Prostate gland (tissue), 2 donors: ENCODE measurements around the gene GPS2. TPM values are rescaled to one million over a fixed set of nuclear protein-coding genes. Genes with fewer than 3 reads are reported as not detected.

ENCODE experiments used
- DNase-seq: peaks from one replicate; pipeline ENCODE4 v3.0.0-alpha.2; 2019; ENCODE audit warnings: low spot score
- H3K27ac ChIP-seq, 2 donors: fragments of 200-600 bp; sonication (generic); 2 replicates each; pipeline ENCODE4 v1.5.1; 2017 to 2019
- H3K27me3 ChIP-seq: fragments of 200-600 bp; sonication (generic); replicated peaks from 2 replicates; pipeline ENCODE4 v1.5.1; 2019; ENCODE audit not compliant: insufficient read depth
- H3K36me3 ChIP-seq, 2 donors: fragments of 200-600 bp; sonication (generic); 1 replicate in 1 of 2; 2 replicates in 1 of 2; pipeline versions ENCODE4 v1.5.1 to v1.8.1; 2017 to 2019
- H3K4me1 ChIP-seq: fragments of 200-600 bp; sonication (generic); replicated peaks from 2 replicates; pipeline ENCODE4 v1.5.1; 2019
- H3K4me3 ChIP-seq, 2 donors: fragments of 200-600 bp; sonication (generic); 2 replicates each; pipeline ENCODE4 v1.5.1; 2017 to 2019
- H3K9me3 ChIP-seq: fragments of 200-600 bp; sonication (generic); 2 replicates; pipeline ENCODE4 v1.5.1; 2017
- POLR2A ChIP-seq: fragments of 450-650 bp; IDR thresholded peaks from one replicate; pipeline ENCODE4 v1.6.1; 2016; ENCODE audit warnings: antibody characterized with exemption, mild to moderate bottlenecking
- POLR2AphosphoS5 ChIP-seq: sonication (generic); formaldehyde crosslinking; IDR thresholded peaks from one replicate; pipeline ENCODE4 v1.6.1; 2017; ENCODE audit warnings: antibody characterized with exemption
- WGBS: methylation state at CpG from one replicate; pipeline ENCODE4 v1.1.5; 2018; 5-methylcytosine and 5-hydroxymethylcytosine counted together
- intact Hi-C: fragments of 100-400 bp; cut with DNase I; formaldehyde crosslinking; loops from one replicate; pipeline ENCODE4 v1.14.2; 2022
- small RNA-seq, 2 donors: library from RNA; depleted of rRNA; stranded (forward); fragments of <200 nt; gene quantifications; one replicate each; pipeline ENCODE3, GENCODE V24; 2016
- total RNA-seq, 2 donors: library from RNA; depleted of rRNA; stranded (reverse); fragments of >200 nt; gene quantifications; one replicate each; pipeline ENCODE4 v1.1.0, GENCODE V29; 2016
- TF ChIP-seq, protein P1 (sequence below), 4 experiments: fragments of 200-600 bp in 2 of 4; fragments of 450-650 bp in 2 of 4; sonication (generic) in 2 of 4; IDR thresholded peaks; 1 replicate in 3 of 4; 2 replicates in 1 of 4; pipeline ENCODE4 v1.5.1; 2016 to 2019; ENCODE audit warnings: antibody characterized with exemption in 4 of 4, mild to moderate bottlenecking in 2 of 4, moderate library complexity in 2 of 4

GPS2 gene
- total RNA-seq, 2 donors from 2014 or later, result 88.4 to 140 TPM

- Histone ChIP-seq H3K36me3 (no peaks in the 10 kb centered on the region), H3K27ac (no peak overlapping the region), H3K27me3 (no peaks in the 10 kb centered on the region), H3K9me3 (no peaks in the 10 kb centered on the region), H3K4me3 (no peak overlapping the region), H3K4me1 (peaks cover 9% of the 10 kb centered on the region)
- no peak for DNase-seq
- intact Hi-C loops, result no loop called here
- WGBS, result 84% methylated on average over 8 of the region's 8 CpGs
- no peak for TF ChIP-seq POLR2AphosphoS5
These were observed 35.7 kb downstream of the GPS2 start for GRCh38 chr17:7279448-7279847.

DNA sequence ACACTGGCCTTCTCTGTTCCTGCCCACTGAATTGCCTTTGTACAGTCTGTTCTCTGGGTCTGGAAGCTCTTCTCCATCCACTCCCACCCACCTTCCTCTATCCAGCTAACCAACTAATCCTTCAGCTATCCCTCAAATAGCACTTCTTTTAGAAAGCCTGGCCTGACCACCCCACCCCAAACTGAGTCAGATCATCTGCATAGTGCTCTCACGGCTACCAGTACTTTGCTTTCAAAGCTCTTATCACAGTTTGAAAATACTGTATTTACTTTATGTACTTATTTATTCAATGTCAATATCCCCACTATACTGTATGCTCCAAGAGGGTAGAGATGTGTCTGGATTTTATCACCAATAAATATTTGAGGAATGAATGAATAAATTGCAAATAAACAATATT, 48.4 kb downstream of the GPS2 start:
- peak overlapping the region in 1 of 2 donors; percentile 53 for H3K27ac ChIP-seq
- DNase-seq, result no peak
- peaks cover 15% of the 10 kb centered on the region for H3K4me1 ChIP-seq
- no peaks in the 10 kb centered on the region for H3K36me3 ChIP-seq
- intact Hi-C loops, result no loop called here
- no peaks in the 10 kb centered on the region for H3K9me3 ChIP-seq
- TF ChIP-seq POLR2A (no peak), POLR2AphosphoS5 (peak; percentile 28)
- WGBS, result 41% methylated on average over 1 of the region's 1 CpG
- no peaks in the 10 kb centered on the region for H3K27me3 ChIP-seq
- H3K4me3 ChIP-seq, result no peak overlapping the region

GRCh38 chr17:7263801-7264078, 51.4 kb downstream of the GPS2 start:
- H3K4me3 ChIP-seq, result no peak overlapping the region
- H3K4me1 ChIP-seq, result peaks cover 24% of the 10 kb centered on the region
- WGBS, result 38% methylated on average over 4 of the region's 4 CpGs
- no peak for TF ChIP-seq POLR2AphosphoS5
- TF ChIP-seq, protein P1, sequence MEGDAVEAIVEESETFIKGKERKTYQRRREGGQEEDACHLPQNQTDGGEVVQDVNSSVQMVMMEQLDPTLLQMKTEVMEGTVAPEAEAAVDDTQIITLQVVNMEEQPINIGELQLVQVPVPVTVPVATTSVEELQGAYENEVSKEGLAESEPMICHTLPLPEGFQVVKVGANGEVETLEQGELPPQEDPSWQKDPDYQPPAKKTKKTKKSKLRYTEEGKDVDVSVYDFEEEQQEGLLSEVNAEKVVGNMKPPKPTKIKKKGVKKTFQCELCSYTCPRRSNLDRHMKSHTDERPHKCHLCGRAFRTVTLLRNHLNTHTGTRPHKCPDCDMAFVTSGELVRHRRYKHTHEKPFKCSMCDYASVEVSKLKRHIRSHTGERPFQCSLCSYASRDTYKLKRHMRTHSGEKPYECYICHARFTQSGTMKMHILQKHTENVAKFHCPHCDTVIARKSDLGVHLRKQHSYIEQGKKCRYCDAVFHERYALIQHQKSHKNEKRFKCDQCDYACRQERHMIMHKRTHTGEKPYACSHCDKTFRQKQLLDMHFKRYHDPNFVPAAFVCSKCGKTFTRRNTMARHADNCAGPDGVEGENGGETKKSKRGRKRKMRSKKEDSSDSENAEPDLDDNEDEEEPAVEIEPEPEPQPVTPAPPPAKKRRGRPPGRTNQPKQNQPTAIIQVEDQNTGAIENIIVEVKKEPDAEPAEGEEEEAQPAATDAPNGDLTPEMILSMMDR (IDR thresholded peaks at IDR 0.05), result no peak
- no peak for TF ChIP-seq POLR2A
- intact Hi-C loops, result no loop called here
- no peak for DNase-seq
- no peaks in the 10 kb centered on the region for H3K27me3 ChIP-seq
- no peaks in the 10 kb centered on the region for H3K9me3 ChIP-seq
- peak overlapping the region in 1 of 2 donors; percentile 91 for H3K27ac ChIP-seq
- H3K36me3 ChIP-seq, result no peaks in the 10 kb centered on the region

DNA sequence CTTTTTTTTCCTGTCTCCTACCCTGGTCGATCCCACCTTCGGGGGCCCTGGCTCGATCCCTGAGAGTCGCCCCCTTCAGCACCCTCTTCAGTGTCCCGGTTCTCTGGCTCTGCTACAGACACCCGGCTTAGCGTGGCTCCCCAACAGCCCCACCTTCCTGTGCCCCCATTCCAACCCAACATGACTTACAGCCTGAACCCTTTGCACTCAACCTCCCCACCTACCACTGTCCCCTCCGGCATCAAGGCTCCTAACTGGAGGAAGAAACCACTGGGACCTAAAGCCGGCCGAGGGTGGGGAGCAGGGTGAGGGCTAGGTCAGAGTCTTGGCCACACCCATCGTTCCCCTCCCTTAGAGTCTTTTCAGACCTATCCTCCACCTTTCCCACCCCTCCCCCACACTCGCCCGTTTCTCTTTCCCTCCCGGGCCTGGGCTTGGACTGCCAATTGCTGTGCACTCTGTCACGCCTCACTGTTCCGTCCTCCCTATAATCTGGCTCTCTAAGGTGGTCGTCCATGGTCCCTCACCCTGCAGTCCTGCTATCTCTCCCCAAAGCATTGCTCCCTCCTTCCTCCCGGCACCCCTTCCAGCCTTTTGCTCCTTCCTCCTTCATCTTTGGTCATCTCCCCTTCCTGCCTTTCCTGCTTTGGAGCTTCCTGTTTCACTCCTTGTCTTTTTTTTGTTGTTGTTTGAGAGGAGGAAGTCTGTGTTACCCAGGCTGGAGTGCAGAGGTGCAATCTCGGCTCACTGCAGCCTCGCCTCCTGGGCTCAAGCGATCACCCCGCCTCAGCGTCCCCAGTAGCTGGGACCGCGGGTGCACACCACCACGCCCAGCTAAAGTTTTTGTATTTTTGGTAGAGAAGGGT, 52.0 kb downstream of the GPS2 start:
- TF ChIP-seq POLR2AphosphoS5, result no peak
- TF ChIP-seq, protein P1 (IDR thresholded peaks at IDR 0.05), result no peak
- no peak for TF ChIP-seq POLR2A
- Histone ChIP-seq H3K9me3 (no peaks in the 10 kb centered on the region), H3K36me3 (no peaks in the 10 kb centered on the region), H3K27ac (peak overlapping the region; percentile 84 to 91), H3K27me3 (no peaks in the 10 kb centered on the region), H3K4me1 (peaks cover 24% of the 10 kb centered on the region), H3K4me3 (peak overlapping the region; percentile 15 to 37)
- no peak for DNase-seq
- WGBS, result 14% methylated on average over 26 of the region's 26 CpGs
- intact Hi-C loops, result no loop called here

Small RNA genes within 50 kb of the gene (small RNA-seq; reads per million reads assigned to genes)
- 0 reads per million in 2 donors for gene AC026954.2
- 0 reads per million in 2 donors for gene RF00019

Other genes starting within 250 kb of the GPS2 start
- gene CLEC10A, start 235.1 kb downstream of the GPS2 start, total RNA-seq, result 1 to 10 TPM in 1 of 2 donors, under 1 TPM in 1; 0.55 to 5.7 TPM
- under 1 TPM in 1 of 2 donors, not detected in 1; 0.41 TPM for gene ASGR2, start 200.5 kb downstream of the GPS2 start, total RNA-seq
- 1 to 10 TPM in 1 of 2 donors, under 1 TPM in 1; 0.50 to 9.4 TPM for gene ASGR1, start 136.0 kb downstream of the GPS2 start, total RNA-seq
- 10 to 100 TPM in 1 of 2 donors, 1 to 10 TPM in 1; 9.3 to 31.6 TPM for gene DLG4, start 95.5 kb downstream of the GPS2 start, total RNA-seq
- 100 to 1,000 TPM; 589 to 593 TPM for gene ACADVL, start 95.4 kb downstream of the GPS2 start, total RNA-seq
- 100 to 1,000 TPM in 1 of 2 donors, 10 to 100 TPM in 1; 52.3 to 116 TPM for gene DVL2, start 80.8 kb downstream of the GPS2 start, total RNA-seq
- gene PHF23, start 75.9 kb downstream of the GPS2 start, total RNA-seq, result 10 to 100 TPM; 41.2 to 92.5 TPM
- 100 to 1,000 TPM; 493 to 527 TPM for gene GABARAP, start 72.9 kb downstream of the GPS2 start, total RNA-seq
- gene CTDNEP1, start 63.6 kb downstream of the GPS2 start, total RNA-seq, result 100 to 1,000 TPM in 1 of 2 donors, 10 to 100 TPM in 1; 61.2 to 107 TPM
- gene ELP5, start 63.1 kb downstream of the GPS2 start, total RNA-seq, result 10 to 100 TPM; 50.1 to 65.2 TPM
- 10 to 100 TPM; 42.0 to 45.8 TPM for gene CLDN7, start 52.9 kb downstream of the GPS2 start, total RNA-seq
- gene SLC2A4, start 33.6 kb downstream of the GPS2 start, total RNA-seq, result 10 to 100 TPM; 13.8 to 27.4 TPM
- 10 to 100 TPM in 1 of 2 donors, under 1 TPM in 1; 0.64 to 49.1 TPM for gene YBX2, start 20.7 kb downstream of the GPS2 start, total RNA-seq
- gene EIF5A, start 7.7 kb downstream of the GPS2 start, total RNA-seq, result 100 to 1,000 TPM; 172 to 195 TPM
- 10 to 100 TPM; 15.7 to 36.0 TPM for gene NEURL4, start 14.0 kb upstream of the GPS2 start, total RNA-seq
- gene ACAP1, start 21.2 kb upstream of the GPS2 start, total RNA-seq, result 1 to 10 TPM; 2.5 to 6.5 TPM
- gene KCTD11, start 36.8 kb upstream of the GPS2 start, total RNA-seq, result 10 to 100 TPM in 1 of 2 donors, 1 to 10 TPM in 1; 8.9 to 15.2 TPM
- not detected for gene TMEM95, start 39.8 kb upstream of the GPS2 start, total RNA-seq
- gene TNK1, start 65.7 kb upstream of the GPS2 start, total RNA-seq, result 10 to 100 TPM in 1 of 2 donors, 1 to 10 TPM in 1; 9.9 to 28.4 TPM
- 10 to 100 TPM; 25.8 to 26.4 TPM for gene PLSCR3, start 79.2 kb upstream of the GPS2 start, total RNA-seq
- 100 to 1,000 TPM in 1 of 2 donors, 10 to 100 TPM in 1; 63.0 to 192 TPM for gene TMEM256, start 88.7 kb upstream of the GPS2 start, total RNA-seq
- 10 to 100 TPM in 1 of 2 donors, 1 to 10 TPM in 1; 8.6 to 16.2 TPM for gene NLGN2, start 92.5 kb upstream of the GPS2 start, total RNA-seq
- gene SPEM1, start 105.0 kb upstream of the GPS2 start, total RNA-seq, result 1 to 10 TPM in 1 of 2 donors, not detected in 1; 3.6 TPM
- 1 to 10 TPM in 1 of 2 donors, not detected in 1; 5.3 TPM for gene SPEM2, start 110.3 kb upstream of the GPS2 start, total RNA-seq
- under 1 TPM; 0.09 to 0.11 TPM for gene SPEM3, start 113.5 kb upstream of the GPS2 start, total RNA-seq
- 10 to 100 TPM in 1 of 2 donors, 1 to 10 TPM in 1; 9.9 to 10.3 TPM for gene TMEM102, start 120.1 kb upstream of the GPS2 start, total RNA-seq
- gene FGF11, start 124.2 kb upstream of the GPS2 start, total RNA-seq, result 1 to 10 TPM; 1.2 to 4.2 TPM
- 10 to 100 TPM in 1 of 2 donors, 1 to 10 TPM in 1; 6.9 to 10.4 TPM for gene CHRNB1, start 129.7 kb upstream of the GPS2 start, total RNA-seq
- gene ZBTB4, start 164.3 kb upstream of the GPS2 start, total RNA-seq, result 10 to 100 TPM; 60.5 to 69.4 TPM
- not detected for gene SLC35G6, start 166.1 kb upstream of the GPS2 start, total RNA-seq
- gene POLR2A, start 169.0 kb upstream of the GPS2 start, total RNA-seq, result 100 to 1,000 TPM in 1 of 2 donors, 10 to 100 TPM in 1; 79.7 to 217 TPM
- 10 to 100 TPM; 29.9 to 47.9 TPM for gene TNFSF12, start 233.7 kb upstream of the GPS2 start, total RNA-seq
- 10 to 100 TPM; 20.4 to 21.1 TPM for gene TNFSF13, start 243.4 kb upstream of the GPS2 start, total RNA-seq
- gene SENP3, start 246.6 kb upstream of the GPS2 start, total RNA-seq, result 10 to 100 TPM; 39.6 to 65.7 TPM